SKM-1 treated with dmso at 0.1 percent for 144 hours (cell line): ENCODE data around the gene PIK3C2B.
A peak's percentile ranks its signal among the peaks of the same experiment; 100 is the strongest.

Experiments
- DNase-seq: peaks from one replicate; lab custom pipeline; 2025; ENCODE audit not compliant: unreplicated experiment; lab: John Stamatoyannopoulos, UW

The PIK3C2B gene

DNA sequence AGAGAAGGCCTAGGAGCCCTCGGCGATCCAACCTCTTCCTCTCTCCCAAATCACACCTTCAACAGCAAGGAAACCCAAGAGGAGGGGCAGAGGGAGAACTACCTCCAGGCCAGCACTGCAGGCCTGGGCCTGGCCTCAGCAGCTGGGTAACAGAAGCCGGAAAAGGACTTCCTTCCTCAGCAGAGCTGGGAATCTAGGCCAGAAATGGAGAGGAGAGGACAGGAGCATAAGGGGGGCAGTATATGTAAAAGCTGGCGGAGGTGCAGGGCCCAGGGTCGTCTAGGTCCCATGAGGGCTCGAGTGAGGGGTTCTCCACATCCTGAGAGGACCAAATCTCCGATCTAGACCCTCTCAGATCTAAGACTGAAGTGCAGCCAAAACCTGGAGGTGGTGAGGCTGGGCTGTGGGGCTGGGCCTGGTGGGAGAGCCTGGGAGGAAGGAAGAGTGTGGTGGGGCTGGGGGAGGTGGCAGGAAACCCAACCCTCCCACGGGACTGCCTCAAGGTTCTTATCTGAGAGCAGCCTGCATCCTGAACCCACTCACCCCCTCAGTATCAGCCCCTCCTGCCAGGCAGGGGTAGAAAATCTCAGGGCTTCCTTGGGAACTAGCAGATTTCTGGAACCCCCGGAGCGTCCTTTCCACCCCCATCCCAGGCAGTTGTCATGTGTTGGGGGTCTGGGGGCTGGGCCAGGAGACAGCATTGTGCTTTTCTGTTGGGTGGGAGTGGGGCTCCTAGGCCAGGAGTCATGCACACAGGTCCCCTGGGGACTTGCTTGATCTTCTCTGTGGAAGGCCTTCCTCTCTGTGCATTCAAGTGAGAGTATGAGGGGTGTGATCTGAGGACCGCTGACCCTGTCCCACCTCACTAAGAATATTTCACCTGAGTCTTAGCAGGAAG is 33.0 kb downstream of the PIK3C2B start:
- peak; percentile 68 for DNase-seq

DNA sequence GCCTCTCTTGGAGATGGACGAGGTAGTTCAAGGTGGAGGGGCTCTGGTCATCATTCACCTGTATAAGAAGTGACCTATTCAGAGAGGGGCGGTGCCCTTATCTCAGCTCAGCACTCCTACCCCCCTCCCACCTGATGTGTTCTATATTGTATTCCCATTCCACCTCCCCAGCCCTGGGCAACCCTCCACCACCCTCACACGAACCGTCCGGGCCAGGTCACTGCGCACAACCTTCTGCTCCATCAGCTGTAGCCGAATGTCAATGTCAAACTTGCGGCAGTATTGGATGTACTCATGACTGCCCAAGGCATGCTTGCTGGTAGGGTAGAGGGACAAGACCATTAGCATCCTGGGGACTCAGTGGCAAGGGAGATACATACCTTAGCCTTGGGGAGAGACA is 34.3 kb downstream of the PIK3C2B start:
- no peak for DNase-seq

DNA sequence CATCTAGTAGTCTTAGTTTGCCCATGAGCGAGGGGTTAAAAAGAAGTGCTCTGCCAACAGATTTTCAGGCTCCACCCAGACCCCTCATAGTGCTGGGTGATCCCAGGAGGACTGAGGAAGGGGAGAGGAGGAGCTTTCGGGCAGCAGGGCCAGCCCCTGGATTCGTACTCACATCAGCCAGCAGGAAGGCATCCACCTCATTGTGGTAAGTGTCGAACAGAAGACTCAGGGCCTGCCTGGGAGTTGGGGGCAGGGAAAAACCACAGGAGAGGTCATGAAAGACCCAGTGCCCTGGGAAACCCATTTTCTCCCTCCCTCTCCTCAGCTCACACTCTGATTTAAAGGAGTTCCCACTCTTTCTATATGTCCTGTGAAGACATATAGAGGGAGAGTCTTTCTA is 34.9 kb downstream of the PIK3C2B start:
- no peak for DNase-seq

DNA sequence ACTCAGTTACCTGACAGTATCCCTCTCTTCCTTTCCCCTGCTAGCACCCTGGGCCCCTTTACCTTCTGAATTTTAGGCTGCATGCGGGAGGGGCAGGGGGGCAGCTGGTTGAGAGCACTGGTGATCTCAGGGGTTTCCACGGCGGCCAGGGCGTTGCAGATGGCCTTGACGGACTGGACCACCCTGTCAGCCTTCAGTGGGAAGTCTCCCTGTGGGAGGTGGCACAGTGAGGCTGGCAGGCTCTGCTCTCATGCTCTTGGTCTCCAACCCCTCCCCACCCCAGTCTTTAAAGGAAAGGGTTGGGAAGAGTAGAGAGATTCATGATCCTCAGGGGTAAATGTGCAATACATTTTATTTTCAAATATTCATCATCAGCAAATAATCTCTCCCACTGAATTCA is 36.9 kb downstream of the PIK3C2B start:
- no peak for DNase-seq

DNA sequence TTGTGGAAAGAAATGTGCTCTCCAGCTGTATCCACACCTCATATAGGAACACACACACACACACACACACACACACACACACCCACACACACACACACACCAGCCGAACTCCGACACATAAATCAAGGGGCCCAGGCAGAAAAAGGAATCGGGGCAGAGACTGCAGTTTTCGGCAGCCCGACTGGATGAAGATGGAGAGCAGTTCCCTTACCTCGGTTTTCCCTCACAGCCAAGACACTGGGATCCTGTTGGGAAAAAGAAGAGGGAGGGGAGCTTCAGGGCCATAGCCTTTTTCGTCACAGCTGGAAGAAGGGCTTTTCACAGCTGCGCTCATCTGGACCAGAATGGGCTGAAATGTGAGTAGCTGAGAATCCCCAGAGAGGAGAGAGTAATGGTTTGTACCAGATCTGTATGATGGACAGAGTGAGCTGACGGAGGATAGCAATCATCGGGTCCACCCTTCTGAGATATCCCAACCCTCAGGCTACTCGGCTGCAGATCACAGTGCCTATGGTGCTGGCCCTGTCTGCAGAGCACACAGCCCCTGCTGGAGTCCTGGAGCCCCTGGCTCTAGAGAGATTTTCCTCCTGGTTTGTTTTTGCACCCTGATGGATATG is 37.7 kb downstream of the PIK3C2B start:
- no peak for DNase-seq

DNA sequence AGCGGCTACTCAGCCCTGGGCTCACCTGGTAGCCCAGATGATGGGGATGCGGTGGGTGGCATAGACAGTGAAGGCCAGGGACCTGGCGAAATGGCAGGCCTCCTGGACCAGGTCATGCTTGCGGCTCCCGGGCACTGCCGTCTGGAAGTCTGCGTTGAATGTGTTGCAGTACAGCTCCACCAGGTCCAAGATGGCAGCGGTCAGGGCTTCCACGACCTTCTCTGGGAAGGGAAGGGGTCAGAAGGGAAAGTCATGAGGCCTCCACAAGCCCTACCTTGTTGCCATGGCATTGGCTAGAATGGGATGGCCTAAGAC is 38.8 kb downstream of the PIK3C2B start:
- no peak for DNase-seq

DNA sequence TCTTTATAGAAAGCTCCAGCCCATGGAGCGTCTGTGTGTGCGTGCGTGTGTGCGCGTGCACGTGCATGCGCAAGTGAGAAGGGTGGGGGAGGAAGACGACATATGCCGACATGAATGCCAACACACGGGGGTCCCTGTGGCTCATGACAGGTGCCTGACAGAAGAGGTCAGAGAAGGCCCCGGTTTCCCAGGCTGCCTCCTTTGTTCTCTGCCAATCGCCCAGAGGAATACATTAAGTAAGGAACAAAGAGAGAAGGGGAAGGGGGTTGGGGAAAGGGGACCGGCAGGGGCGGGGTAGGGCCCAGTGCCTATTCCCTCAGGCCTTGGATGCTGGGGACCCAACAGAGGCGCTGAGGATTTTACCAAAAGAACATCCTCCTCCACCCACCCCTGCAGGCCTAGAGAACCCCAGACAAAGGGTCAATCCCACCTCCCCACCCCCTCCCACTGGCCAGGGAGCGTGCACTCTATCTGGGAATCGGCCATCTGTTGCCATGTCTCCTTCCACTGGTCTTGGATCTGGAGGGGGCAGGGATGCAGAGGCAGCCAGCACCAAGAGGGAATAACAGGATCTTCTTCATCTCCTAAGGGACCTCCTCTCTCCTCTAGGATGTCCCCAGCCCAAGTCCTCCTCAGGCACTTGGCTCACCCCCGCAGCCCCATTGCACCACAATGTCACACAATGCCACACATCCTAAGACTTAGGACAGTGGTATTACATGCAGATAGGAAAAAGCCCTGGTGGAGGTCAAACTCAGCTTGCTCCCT is 39.4 kb downstream of the PIK3C2B start:
- no peak for DNase-seq

DNA sequence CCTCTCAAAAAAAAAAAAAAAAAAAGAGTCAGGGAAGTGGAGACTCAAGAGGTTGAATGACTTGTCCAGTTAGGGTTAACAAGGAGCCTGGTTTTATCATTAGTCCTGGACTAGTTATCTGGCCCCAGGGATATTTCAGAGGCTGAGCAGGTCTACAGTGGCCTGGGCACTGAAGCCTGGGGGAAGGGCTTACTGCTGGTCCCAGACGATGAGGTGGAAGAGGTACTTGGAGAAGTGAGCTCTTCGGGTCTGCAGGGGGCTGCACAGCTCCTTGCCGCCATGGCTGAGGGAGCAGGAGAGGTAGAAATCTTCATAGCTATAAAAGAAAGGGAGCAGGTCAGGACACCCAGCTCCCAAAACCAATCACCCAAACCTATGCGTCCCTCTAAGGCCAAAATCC is 40.1 kb downstream of the PIK3C2B start:
- DNase-seq, result no peak

DNA sequence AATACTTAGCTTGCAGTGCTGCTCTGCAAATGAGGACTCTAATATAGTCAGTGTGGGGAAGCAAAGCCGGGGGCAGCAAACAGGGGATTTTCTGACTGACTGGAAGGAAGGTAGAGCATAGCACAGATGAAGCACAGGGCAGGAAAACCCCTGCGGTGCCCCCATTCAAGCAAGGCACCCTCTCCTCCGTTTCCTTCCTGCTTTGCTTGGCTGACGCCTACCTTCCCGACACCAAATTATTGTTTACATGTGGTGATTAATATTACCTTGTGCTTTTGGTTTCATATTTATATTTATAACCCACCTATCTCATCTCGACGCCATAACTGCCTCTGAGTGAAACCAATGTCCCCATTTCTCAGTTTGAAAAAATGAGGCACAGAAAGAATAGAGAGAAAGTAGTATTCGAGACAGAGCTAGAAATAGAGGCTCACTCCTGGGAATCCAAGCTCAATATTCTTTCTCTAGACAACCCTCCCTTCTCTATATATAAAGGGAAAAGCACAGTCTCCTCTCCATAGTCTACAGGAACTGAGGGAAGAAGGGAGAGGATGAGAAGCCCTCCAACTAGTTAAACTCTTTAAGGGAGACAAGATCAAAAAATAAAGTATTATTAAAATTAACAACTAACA is 41.3 kb downstream of the PIK3C2B start:
- DNase-seq, result no peak

DNA sequence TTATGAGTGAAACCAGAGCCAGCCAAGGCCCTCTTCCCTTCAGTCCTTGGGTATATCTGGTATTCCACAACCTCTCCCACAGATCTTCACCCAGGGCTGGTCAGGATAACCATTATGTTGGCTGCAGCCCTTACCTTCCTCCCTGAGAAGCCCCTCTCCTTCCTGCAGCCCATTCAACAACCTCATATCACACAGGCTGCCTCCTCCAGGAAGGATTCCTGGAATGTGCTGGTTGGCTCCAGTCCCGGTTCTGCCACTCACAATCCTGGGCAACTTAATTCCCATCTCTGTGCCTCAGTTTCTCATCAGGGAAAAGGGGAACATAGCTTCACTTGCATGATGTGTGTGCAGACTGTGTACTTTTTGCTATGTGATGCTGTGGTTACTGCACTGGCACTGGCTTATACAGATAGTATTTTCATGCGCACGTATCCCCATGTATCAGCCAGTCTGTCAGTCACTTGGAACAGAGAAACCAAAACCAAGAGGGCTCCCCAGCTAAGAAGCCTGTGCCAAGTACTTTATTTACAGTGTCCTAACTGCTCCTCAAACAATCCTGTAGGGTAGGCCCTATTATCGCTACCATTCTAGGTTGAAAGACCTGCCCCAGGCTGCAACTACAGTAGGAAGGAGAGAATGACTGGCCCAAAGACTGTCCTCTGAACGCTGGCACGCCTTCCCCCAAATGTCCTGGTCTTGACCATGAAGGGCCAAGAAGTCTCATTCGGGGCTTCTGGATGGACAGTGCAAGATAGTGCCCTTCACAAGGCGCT is 43.1 kb downstream of the PIK3C2B start:
- DNase-seq, result no peak

DNA sequence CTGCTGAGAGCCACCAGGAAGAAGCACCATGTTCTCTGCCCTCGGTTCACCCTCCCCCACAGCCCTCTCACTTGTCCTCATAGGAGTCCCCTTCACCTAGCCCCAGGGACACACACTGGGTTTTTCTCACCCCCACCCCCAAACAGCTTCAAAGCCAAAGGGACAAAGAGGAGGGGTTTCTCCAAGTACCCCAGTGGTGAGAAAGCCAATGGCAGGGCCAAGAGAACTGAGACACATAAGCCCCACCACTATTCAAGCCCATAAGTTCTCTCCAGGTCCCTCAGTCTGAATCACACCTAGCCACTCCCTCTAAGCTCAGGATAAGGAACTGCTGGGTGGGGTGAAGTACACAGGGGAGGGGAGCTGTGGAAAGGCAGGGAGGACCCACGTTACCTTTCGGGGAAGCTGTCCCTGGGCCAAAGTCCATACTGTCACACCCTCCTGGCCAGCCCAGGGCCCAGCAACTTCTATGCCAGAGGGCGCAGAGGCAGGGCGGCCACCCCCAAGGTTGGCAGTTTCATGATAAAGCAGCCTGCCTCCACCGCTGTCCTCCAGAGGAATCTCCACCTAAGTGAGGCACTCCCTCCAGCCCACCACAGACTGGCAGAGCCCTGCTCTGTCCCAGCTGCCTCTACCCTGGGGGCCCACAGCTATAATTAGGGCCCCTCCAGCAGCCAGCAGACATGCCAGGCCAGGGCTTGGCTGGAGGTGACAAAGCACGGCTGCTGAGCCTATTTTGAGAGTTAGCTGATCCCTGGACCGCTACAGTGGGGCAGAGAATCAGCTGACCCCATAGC is 43.9 kb downstream of the PIK3C2B start:
- no peak for DNase-seq

DNA sequence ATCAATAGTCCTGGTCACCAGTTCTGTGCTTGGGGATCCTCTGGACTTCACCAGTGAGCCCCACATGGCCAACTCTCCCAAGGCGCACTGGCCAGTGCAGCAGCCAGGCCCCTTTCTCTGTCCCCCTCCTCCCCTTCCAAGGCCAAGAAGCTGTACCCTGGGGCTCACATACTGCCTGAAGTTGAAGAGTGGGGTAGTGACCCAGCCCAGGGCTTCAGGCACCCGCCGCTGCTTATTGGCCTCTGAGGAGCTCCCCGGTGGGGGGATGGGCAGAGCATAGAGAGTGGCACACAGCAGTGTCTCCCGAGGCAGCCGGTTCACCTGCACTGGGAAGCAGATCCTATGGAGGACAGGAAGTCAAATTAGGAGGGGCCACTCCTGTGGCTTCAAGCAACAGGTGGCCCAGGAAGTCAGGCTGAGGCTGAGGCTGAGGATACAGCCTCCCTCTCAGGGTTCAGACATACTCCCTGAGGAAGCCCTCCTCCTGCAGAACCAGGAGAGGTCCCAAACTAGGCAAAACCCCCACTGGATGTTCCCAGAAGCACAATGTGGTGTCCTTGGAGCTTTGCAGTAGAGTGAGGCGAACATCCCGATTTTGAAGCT is 44.8 kb downstream of the PIK3C2B start:
- no peak for DNase-seq

DNA sequence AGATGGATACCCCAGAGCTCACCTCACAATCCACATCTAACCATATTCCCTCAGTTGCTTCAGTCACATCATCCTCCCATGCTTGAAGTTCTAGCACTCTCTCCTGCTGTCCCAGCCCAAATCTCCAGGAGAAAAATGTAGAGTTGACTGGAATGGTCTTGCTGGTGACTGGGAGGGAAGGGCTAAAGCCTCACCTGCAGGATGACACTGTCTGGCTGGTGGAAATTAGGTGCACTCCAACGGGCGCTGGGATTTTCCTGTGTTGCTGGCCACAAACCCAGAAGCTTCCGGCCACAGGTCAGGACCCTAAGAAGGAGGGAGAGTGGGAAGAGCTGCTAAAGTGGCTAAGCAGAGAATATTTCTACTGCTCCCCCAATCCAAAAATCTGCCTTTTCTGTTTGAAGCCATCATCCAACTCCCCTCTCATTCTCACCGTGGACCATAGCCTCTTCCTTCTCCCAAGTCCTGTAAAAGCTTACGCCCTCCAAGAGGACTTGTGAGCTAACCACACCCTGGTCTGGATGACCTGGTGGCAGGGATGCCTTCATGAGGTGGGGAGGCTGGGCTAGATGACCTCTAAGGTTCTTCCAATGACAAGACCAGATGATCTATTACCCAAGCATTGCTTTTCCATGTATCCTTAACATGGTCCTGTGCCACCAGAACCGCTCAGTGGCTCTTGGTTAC is 45.5 kb downstream of the PIK3C2B start:
- DNase-seq, result no peak

DNA sequence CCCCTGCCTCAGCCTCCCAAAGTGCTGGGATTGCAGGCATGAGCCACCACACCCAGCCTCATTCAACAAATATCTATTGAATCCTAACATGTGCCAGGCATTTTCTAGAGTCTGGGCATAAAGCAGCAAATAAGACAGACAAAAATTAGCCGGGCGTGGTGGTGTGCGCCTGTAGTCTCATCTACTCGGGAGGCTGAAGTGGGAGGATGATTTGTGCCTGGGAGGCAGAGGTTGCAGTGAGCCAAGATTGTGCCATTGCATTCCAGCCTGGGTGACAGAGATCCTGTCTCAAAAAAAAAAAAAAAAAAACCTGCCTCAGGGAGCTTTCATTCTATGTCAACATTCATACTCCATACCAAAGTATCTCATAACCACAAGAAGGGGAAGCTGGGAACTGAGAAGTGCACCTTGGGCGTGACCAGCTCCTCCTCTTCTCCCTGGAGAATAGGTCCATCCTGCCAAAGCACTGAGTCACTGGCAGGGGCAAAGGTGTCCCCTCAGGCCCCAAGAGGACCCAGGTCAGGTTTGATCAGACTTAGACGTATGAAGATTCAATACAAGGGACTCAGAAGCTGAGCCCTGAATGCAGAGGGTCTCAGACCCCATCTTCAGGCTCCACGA is 46.2 kb downstream of the PIK3C2B start:
- DNase-seq, result peak; percentile 46

DNA sequence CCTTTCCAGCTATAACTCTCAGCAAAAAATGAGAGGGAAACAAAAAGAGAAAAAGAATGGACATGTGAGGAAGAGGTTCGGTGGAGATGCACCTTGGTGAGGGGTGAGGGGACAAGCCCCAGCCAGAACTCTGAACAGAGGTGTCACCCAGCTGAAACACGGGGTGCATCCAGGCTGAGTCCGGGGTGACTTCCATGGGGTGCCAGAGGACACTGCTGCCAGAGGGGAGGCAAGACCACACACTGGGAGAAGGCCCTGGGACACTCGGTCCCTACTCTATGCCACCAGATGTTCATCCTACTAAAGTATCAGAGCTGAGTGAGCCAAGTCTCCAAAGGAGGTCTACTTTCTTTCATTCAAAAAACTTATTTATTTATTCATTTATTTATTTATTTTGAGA is 46.9 kb downstream of the PIK3C2B start:
- no peak for DNase-seq

DNA sequence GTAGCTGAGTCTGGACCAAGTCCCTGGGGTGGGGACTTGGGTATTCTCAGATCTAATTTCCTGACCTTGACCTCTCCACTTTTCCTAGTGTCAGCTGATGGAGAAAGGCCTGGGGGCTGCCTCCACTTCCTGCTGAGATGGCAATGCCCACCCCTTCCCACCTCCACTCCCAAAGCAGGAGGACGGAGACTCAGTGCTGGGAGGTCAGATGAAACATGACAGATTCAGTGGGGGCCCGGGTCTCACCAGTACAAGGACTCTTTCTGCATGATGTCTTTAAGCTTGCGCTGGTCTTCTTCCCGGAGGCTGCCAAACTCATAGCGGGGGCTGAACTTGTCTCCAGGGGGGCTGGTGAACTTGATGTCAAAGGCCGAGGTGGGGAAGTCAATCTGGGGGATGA is 47.4 kb downstream of the PIK3C2B start:
- no peak for DNase-seq

DNA sequence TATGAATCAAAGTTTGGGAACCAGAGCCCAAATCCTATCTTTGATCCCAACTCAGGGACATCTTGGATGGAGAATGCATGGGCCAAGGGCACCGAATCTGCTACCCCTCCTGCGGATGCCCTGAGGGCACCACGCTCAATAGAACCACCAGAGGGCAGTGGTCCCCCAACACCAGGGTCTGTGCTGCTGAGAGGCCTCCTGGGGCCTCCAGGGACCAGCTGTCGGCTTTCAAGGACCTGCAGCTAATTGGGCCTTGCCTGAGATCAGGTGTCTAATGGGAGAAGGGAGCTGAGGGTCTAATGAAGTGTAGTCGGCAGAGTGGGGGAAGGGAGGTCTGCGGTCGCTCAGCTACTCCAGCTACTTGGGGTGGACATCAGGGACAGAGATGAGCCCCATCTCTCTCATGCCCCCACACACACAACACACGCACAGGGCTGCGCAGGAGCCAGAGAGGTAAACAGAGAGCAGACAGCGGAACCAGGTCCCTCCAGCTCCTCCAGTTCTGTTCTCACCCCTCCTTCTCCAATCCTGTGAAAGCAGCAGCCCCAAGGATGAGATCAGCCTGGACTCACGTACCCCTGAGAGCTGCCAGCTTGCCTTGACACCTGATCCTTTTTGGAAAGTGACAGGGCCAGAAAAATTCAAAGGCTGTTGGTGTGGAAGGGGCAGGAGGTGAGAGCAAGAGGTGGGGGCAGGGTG is 48.0 kb downstream of the PIK3C2B start:
- peak; percentile 56 for DNase-seq

DNA sequence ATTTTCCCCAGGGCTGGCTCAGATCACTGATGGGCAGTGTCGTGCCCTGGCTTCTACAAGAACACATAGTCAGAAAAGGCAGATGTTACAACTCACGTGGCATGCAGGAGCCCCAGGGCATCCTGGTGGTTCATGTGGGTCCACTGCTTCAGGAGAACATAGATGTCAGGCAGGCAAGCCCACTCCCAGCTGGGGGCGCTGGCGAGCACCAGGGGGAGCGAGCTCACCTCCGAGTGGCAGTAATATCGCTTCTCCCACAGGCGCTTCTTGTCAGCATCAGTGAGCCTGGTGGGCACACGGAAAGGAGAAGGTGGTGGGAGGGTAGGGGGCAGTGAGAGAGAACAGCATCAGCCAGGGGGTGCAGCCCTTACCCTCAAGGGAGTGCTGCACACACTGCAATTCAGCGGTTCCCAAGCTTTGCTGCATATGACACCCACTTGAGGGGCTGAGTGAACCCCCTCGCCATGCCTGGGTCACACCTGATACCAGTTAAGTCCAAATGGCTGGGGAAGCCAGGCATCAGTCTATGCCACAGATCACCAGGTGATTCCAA is 48.7 kb downstream of the PIK3C2B start:
- peak; percentile 42 for DNase-seq
